ENCODE results near the gene COL19A1.

COL19A1 gene

DNA sequence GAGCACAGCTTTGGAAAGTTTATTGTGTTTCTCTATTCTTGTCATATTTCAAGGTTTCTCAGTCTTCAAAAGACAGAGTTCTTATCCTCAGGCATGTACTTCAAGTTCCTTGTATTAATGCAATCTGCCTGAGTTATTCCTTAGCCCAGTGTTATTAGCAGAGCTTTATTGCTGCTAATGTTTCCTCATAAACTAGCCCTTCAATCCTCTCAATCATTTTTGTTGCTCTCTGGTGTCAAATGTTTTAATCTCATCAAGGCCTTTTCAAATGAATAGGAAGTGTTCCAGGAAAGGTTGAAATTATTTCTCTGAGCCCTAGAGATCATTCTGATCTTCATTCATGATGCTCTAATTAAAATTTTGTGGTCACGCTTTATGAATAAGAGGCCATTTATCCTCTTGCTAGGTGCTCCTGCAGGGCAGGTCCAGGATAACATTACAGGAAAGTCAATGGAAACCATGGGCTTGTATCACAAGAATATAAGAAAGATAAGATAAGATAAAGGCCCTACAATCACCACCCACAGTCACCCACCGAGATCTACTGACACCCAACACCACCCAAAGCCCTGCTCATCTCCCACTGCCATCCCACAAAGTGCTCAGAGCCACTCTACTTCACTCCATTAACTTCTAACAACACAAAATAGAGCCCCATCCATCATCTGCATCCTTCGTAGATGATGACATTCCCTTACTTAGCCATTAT is 310.6 kb downstream of the COL19A1 start:
- no peak for DNase-seq

DNA sequence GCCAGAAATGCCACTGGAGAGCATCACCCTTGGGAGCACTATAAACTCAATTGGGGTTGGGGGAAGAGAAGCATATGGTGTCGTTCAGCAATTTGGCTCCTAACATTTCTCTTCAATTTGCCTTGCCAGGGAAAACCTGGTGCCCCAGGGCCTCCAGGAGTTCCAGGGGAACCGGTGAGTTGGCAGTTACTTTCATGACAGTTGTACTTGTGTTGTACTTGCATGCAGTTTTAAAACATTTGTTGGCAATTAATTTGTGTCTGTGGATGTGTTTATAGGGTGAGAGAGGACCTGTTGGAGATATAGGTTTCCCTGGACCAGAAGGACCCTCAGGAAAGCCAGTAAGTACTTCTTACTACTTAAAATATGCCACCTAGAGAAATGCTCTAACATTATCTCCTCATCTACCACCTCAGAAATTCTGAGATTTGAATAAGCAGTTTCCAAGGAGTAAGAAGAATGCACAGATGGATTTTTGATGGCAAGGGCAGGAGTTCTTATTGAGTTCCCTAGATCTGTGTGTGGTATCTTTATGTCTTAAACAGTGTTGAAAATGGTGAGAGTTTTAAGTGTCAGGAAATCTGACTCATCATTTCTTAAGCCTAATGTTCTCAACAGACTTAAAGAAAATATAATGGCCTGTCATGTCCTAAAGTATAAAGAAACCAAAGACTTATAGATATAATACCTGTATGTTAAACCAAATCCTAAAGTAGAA is 314.0 kb downstream of the COL19A1 start:
- DNase-seq = no peak

DNA sequence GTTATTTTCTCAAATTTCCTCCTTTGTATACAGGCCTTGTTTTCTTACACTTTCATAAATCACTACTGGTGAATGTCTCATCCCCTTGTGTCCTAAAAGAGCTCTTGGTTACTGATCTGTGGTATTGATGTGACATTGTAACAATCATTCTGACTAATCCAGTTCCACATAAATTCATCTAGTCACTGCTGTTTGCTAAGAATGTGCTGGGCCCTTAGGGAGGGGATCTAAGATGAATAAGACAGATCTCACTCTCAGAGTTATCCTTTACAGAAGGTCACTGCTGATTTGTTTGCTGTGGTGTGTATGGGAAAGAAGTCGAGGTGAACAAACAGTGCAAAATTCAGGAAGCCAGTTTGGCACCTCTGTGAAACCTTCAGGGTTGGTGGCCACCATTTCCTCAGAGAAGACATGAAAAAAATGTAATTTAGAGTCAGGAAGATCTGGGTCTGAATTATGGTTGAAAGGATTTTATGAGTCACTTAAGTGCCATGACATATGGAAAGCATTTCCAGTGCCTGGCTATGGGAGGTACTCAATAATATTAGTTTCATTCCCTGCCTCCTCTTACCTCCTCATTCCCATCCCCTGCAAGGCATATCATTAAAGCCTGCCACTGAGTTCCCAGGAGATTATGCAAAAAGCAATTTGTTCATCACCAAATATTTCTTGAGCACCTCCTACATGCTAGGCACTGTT is 314.7 kb downstream of the COL19A1 start:
- DNase-seq = no peak

DNA sequence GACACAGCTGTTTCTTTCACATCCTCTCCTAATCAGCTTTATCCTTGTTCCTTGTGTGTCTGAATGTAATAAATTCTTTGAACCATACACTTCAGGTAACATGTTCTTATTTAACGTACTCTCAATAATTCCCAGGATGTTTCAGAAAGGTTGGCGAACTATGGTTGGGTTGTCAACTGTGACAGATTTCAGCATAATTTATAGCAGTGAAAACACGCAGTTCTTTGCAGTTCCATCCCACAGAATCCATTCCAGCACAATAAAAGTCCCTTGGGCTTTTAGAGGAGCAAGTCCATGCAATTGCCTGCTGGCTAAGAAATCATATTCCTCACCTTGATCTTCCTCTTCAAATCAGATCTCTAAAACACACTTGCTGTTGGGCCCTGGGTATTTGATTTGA is 317.2 kb downstream of the COL19A1 start:
- DNase-seq = no peak

DNA sequence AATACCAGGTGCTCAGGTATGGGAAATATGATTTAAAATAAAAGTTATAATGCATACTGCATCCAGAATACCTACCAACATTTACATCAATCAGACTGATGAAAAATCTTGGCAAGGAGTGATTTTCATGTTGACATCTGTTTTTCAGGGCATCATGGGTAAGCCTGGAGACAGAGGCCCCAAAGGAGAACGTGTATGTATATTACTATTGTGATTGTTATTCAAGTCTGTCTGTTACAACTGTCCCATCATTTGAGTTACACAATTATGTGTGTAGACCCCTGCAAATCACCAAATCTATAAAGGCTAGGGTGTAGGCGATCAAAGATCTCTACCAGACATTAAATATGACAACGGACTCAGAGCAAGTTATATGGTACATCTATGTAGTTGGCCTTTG is 318.4 kb downstream of the COL19A1 start:
- no peak for DNase-seq

DNA sequence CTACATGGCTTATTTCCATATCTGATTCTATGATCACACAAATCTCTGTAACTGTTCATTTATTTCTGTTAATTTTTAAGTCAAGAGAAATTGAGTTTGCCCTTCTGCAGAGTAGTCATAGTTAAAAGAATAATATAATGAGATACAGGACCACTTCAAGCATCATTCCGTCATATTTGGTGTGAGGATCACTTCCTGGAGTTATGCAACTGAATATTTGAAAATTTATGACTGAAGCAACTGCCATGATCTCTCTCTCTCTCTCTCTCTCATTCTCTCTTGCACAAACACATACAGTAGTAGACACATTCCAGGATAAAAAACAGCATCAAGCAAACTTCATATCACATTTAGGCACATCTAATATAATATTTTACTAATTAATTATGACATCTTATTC is 320.1 kb downstream of the COL19A1 start:
- DNase-seq = no peak

DNA sequence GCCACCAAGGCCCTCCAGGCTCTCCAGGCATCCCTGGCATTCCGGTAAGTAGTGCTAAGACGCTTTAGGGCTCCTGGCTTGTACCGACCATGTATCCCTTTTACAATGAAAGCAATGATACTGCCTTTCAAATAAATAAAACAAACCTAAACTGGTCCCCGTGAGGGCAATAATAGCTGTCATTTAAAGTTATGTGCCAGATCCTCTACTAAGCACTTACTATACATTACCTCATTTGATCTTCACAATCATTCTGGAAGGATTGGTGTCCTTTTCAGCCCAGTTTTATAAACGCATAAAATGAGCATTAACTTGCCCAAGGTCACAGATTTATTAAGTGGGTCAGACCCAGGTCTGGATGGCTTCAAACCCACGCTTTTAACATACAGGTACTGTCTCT is 321.8 kb downstream of the COL19A1 start:
- DNase-seq = no peak

DNA sequence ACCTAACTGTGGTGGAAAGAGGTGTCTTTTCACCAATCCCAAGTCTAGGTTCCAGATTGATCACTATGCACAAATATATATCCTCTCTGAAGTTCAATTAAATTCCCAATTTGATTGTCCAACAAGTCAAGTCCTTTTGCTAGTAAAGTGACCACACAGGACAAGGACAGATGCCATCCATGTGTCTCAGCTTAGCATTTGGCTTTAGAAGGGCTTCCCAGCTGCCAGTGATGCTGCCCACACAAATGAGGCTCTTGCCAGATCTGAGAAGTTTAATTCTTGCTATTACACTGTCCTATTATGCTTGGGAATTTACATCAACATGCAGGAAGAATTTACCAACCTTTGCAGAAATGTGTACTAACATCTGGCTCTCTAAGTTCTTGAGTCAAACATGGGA is 328.1 kb downstream of the COL19A1 start:
- no peak for DNase-seq

DNA sequence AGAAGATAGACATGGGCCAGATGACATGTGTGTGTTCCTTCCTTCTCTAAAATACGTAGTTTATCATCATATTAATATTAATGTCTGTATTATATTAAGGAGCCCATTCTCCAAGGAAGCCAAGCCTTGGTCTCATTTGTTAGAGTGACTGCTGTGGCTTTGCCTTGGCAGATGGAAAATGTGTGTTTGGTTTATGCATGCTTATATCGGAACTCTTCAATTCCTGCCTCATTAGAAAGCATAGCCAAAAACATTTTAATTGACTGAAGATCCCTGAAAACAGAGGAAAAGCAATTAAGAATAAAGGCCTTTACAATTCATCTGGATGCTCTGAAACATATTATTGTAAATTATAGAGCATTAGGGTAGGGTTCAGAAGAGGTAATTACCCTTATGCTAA is 330.2 kb downstream of the COL19A1 start:
- no peak for DNase-seq

DNA sequence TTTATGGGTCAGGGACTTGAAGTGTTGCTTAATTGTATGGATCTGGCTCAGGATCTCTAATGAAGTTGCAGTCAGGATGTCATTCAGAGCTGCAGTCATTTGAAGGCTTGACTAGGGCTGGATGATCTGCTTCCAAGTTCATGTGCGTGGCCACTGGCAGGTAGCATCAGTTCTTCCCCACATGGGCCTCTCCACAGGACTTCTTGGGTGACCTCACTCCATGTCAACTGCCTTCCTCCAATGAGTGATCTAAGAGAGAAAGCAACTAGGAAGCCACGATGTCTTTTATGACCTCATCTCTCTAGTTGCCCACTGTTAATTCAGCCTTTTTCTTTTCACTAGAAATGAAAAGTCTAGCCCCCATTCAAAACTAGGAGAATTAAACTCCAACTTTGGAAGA is 332.4 kb downstream of the COL19A1 start:
- DNase-seq = no peak

DNA sequence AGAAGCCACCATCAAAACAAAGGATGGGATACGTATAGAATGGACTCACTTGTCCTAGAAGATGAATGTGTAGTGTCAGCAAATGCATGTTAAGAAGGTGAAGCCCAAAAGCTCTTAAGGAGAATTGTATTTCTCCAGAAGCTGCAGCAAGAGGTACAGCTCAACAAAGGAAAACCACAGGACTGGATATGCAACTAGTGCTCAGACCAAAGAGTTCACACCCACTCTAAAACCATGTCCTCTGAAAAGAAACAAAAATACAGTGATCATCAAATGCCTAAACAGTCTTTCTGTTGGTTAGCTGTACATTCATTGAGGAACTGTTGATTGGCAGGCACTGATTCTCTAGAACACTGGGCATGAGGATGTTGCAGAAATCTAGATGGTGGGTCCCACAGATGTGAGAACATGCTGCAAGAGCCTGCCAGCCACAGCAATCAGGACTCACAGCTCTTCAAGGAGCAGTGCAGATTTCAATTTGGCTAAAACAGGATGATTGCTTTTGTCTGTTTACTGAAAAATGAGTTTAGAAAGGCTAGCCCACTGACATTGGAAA is 342.0 kb downstream of the COL19A1 start:
- DNase-seq = no peak

DNA sequence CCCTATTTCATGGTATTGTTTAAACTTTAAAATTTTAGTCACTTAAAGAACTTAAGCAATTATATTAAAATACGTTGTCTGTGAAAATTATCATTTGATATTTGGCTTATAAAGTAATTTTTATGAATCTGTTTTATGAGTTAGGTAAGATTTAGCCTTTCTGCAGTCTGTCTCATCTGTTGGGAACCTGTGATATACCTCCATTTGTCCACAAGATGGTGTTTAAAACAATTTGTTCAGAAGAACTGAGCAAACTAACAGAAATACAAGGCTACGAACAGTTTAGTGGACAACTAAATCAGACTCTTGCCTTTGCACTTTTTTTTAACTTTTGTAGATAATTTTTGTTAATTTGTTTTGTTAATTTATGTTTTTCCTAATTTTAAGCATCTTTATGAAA is 344.1 kb downstream of the COL19A1 start:
- DNase-seq = no peak

DNA sequence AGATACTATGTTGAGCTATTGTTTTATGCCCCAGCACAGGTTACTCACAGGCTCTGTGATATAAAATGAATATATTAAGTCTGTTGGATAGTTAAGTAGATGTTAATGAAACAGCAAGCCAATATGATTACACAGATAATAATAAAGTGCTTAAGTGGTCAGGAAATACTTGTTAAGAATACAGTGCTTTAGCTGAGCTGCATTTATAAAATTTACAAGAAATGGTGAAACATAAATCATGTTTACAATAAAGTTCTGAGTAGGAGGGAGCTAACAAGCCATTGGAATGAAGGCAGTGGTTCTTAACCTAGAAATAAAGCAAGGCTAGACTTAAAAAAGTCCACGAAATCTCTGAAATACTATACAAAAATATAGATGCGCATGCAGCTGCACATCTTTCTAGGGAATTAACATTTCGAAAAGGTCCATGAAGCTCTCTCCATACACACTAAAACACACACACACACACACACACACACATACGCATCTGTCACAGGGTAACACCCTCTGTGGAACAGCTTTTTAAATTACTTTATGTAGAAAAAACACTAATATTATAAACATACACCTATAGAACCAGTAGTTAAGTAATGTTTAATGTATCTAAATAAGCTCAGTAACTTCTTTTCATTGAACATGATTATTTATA is 349.2 kb downstream of the COL19A1 start:
- DNase-seq = no peak

DNA sequence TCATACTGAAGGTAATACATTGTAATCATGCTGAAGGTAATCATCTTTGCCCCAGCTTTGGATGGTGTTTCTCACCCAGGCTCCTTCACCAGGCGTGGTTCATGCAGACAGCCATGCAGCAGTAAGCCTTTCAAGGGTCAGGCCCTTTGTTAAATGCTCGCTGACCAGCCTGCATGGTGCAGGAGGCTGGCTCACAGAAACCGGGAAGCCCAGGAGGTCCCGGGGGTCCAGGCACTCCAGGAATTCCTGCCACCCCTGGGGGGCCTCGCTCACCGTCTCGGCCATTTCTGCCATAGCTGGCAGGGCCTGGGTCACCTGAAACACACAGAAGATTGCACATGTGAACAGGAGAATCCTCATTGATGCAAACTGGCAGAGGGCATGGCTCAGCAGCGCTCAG is 350.4 kb downstream of the COL19A1 start:
- DNase-seq = no peak

DNA sequence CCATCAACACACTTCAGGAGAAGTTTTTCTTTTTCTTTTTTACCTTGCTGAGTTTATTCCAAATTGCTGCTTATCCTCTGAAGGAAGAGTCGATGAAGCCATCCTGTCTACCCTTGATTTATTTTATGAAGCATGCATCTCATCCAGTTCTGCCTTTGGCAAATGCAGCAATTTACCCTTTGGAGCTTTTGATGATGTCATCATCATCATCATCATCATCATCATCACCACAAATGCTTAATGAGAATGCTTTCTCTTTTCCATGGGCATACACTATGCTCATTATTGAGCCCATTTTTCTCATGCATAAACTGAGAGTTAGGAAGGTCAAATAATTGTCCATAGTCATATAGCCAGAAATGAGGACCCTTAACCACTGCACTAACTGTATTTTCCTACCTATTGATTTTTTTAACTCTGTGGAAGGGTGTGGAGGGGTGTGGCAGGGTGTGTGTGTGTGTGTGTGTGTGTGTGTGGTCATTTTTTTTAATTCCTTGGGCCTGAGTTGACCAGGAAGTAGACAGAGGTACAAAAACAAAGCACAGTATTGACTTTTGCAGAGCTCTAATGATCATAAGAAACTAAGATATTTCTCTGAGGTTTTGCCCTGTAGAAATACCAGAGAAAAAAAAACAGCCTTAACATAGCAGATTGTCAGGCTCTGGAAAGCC is 353.7 kb downstream of the COL19A1 start:
- DNase-seq = no peak

DNA sequence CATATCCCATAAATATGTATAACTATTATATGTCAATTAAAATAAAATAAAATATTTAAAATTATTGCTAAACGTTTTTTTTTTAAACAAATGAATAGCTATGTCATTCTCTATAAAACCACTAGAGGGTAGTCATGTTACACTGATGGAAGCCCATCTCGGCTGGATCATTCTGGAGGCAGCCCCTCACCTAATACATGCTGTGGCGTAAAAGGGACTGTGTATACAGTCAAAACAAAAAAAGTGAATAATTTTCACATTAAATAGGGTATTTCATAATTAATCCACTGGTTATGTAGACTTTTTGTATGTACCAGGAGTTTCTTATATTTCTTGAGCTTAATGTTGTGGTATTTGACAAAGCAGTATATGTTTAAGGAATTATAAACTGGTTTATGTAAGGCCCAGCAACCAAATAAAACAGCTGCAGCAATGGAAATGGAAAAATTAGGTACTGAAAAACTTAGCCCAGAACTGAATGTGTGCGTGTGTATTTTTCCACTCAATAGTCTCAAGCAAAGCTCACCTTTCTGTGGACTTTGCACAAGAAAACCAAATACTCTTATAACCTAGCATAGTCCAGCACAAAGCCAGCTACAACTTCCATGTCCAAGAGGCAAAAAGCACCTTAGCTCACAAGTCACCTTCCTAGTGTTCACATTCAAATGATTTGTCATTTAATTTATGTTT is 354.8 kb downstream of the COL19A1 start:
- peak in 1 of 2 experiments; percentile 2 for DNase-seq

DNA sequence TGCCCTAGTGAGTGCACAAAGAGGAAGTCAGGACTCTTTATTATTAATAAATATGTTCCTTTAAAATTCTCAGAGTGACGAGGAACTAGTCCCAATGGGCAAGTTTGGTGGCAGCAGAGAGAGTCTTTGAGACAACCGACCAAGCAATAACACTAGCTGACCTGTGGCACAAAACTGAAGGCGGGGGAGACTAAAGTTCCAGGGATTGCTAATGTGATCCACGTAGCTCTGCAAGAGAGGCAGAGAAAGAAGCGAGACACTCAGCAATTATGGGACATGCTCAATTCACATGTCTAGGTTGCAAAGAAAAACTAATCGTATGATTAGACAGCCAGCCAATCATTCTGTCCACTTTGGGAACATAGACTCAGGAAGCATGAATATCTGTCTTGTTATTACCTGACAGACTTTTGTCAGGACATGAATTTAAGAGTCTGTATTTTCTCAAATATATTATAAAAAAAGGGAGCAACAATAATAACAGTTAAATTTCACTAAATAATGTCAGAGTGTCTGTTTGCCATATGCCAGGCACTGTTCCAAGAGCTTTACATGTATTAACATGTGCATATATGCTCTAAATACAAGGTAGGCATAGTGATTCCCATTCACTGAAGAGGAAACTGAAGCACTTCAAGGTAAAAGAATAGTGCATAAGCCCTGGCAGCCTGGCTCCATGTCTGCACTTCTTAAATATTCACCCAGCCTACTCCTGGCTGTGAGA is 355.5 kb downstream of the COL19A1 start:
- DNase-seq = no peak

DNA sequence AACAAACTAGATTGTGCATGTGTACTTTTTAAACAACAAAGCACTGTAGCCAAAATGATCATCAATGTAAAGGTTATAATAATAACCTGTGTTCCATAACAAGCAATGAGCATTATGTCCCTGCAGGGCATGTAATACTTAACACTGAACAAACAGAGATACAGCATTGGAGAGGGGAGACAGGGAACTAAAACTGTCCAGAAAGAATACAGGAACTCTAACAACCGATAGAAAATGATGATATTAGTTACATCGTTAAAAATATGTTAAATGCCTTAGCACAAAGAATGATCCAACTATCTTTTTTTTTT is 356.0 kb downstream of the COL19A1 start:
- DNase-seq = no peak

DNA sequence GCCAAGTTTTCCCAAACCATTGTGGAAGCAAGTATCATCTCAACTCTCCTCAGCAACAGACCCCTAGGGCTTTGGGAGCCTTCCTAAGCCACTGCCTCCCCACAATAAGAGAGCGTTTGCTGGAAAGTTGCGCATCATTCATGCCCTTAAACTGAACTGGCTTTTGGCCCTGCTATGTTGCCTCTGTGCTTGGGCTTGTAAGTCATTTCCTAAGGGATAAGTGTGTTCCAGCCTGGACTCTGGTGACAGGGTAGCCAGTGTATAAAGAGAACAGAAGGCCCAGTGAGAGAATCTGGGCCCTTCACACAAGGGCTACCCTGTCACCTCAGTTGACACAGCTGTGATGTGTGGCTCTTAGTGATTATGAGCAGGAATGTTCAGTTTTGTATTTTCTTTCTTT is 358.7 kb downstream of the COL19A1 start:
- DNase-seq = no peak

DNA sequence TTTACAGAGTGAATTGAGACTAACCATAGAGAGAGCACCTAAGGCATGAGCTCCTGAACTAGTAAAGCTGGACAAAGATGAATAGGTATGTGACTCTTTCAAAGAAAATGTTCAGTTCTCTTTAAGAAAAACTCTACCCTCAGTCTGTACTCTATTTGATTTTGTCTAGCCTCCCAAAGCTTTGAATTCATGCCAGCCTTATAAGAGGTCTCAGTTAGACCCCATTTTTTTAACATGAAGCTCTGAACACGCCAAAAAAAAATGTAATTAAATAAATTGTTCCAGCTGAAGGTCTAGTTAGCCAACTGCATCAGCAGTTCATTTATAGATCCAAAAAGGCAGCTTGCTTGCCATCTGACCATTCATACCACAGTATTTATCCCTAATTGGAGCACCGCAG is 365.0 kb downstream of the COL19A1 start:
- DNase-seq = no peak

DNA sequence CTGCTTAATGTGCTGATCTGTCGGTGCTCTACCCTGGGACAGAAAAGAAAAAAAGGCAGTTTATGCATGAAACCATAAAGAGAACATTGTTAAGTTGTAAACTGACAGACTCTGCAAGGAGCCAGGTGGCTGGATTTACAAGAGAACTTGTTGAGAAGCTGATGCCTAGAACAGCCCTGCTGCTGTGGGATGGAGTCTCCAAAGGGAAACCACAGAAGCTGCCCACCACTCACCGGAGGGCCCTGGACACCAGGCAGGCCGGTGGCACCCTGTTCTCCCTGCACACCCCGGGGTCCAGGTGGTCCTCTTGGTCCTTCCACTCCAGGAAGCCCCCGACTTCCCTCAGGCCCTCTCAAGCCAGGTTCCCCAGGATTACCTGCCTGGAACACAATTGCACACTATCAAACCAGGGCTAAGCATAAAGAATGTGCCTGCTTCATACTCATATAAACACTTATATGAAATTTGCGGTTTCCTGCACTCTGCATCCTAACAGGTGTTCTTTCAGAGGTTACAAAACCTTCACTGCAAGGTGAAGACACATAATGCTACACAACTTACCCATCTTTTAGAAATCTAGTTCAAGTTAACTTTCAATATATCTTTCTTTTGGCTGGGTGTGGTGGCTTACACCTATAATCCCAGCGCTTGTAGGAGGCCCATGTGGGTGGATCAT is 368.3 kb downstream of the COL19A1 start:
- no peak for DNase-seq
